H9 (cell line): ENCODE results near the gene PAK1. TPM values are rescaled to one million over a fixed set of nuclear protein-coding genes. Genes with fewer than 3 reads are reported as not detected.

Experiments
- DNase-seq: peaks from one replicate; pipeline ENCODE4 v3.0.0-alpha.2; 2017
- H2AFZ ChIP-seq: one replicate; pipeline ENCODE4 v1.6.1; 2013; ENCODE audit warnings: mild to moderate bottlenecking, low read length, control low read depth, moderate library complexity
- H2AK5ac ChIP-seq: 2 replicates; pipeline ENCODE4 v1.6.1; 2013; ENCODE audit warnings: low read length, control low read depth, mixed read lengths; ENCODE audit not compliant: insufficient read length
- H2BK120ac ChIP-seq: one replicate; pipeline ENCODE4 v1.6.1; 2013; ENCODE audit warnings: low read depth, mild to moderate bottlenecking, low read length, control low read depth, inconsistent platforms; ENCODE audit not compliant: poor library complexity, severe bottlenecking
- H2BK12ac ChIP-seq: 2 replicates; pipeline ENCODE4 v1.6.1; 2013; ENCODE audit warnings: low read length, control low read depth, mixed read lengths, low read depth; ENCODE audit not compliant: insufficient read length
- H2BK15ac ChIP-seq: 2 replicates; pipeline ENCODE4 v1.6.1; 2013; ENCODE audit warnings: low read depth, low read length, control low read depth
- H2BK20ac ChIP-seq: one replicate; pipeline ENCODE4 v1.6.1; 2013; ENCODE audit warnings: low read depth, mild to moderate bottlenecking, low read length, control low read depth, inconsistent platforms; ENCODE audit not compliant: poor library complexity, severe bottlenecking
- H2BK5ac ChIP-seq: 2 replicates; pipeline ENCODE4 v1.6.1; 2013; ENCODE audit warnings: low read length, control low read depth, mixed read lengths; ENCODE audit not compliant: insufficient read length
- H3K14ac ChIP-seq: 2 replicates; pipeline ENCODE4 v1.6.1; 2013; ENCODE audit warnings: low read length, control low read depth; ENCODE audit not compliant: insufficient read depth
- H3K18ac ChIP-seq: 2 replicates; pipeline ENCODE4 v1.6.1; 2013; ENCODE audit warnings: low read depth, mild to moderate bottlenecking, mixed read lengths, low read length, control low read depth; ENCODE audit not compliant: insufficient read length
- H3K23ac ChIP-seq: 2 replicates; pipeline ENCODE4 v1.6.1; 2013; ENCODE audit warnings: low read length, control low read depth, mixed read lengths, low read depth; ENCODE audit not compliant: insufficient read length
- H3K23me2 ChIP-seq: 2 replicates; pipeline ENCODE4 v1.6.1; 2013; ENCODE audit warnings: low read depth, mild to moderate bottlenecking, mixed read lengths, low read length, control low read depth; ENCODE audit not compliant: insufficient read length, poor library complexity, severe bottlenecking
- H3K27ac ChIP-seq: 2 replicates; pipeline ENCODE4 v1.5.1; 2013; ENCODE audit warnings: low read length, control low read depth, mixed read lengths, low read depth; ENCODE audit not compliant: insufficient read length
- H3K27me3 ChIP-seq: 2 replicates; pipeline ENCODE4 v1.6.1; 2013; ENCODE audit warnings: low read length, control low read depth, inconsistent platforms; ENCODE audit not compliant: insufficient read depth
- H3K4ac ChIP-seq: 2 replicates; pipeline ENCODE4 v1.6.1; 2013; ENCODE audit warnings: low read depth, mild to moderate bottlenecking, control low read depth, inconsistent platforms, low read length, moderate library complexity
- H3K4me1 ChIP-seq: 2 replicates; pipeline ENCODE4 v1.6.1; 2013; ENCODE audit warnings: low read length, control low read depth, inconsistent platforms; ENCODE audit not compliant: insufficient read depth
- H3K4me2 ChIP-seq: 2 replicates; pipeline ENCODE4 v1.6.1; 2013; ENCODE audit warnings: low read length, control low read depth, mixed read lengths; ENCODE audit not compliant: insufficient read length, insufficient read depth
- H3K56ac ChIP-seq: 2 replicates; pipeline ENCODE4 v1.6.1; 2013; ENCODE audit warnings: low read depth, mild to moderate bottlenecking, mixed read lengths, low read length, control low read depth; ENCODE audit not compliant: insufficient read length
- H3K79me1 ChIP-seq: 2 replicates; pipeline ENCODE4 v1.6.1; 2013; ENCODE audit warnings: low read depth, mild to moderate bottlenecking, moderate library complexity, low read length, control low read depth, inconsistent platforms; ENCODE audit not compliant: insufficient read depth, poor library complexity, severe bottlenecking
- H3K79me2 ChIP-seq: 2 replicates; pipeline ENCODE4 v1.6.1; 2013; ENCODE audit warnings: low read length, control low read depth, inconsistent platforms; ENCODE audit not compliant: insufficient read depth
- H3K9ac ChIP-seq: 2 replicates; pipeline ENCODE4 v1.6.1; 2013; ENCODE audit warnings: low read length, control low read depth, mixed read lengths; ENCODE audit not compliant: insufficient read length; ENCODE audit errors: extremely low read depth
- H3K9me3 ChIP-seq: one replicate; pipeline ENCODE4 v1.6.1; 2013; ENCODE audit warnings: low read depth, low read length, inconsistent platforms; ENCODE audit not compliant: control insufficient read depth
- H3T11ph ChIP-seq: one replicate; pipeline ENCODE4 v1.6.1; 2013; ENCODE audit warnings: mild to moderate bottlenecking, low read length, control low read depth, inconsistent platforms
- H4K20me1 ChIP-seq: one replicate; pipeline ENCODE4 v1.6.1; 2013; ENCODE audit not compliant: control insufficient read depth, insufficient read length, insufficient read depth
- H4K5ac ChIP-seq: 2 replicates; pipeline ENCODE4 v1.6.1; 2013; ENCODE audit warnings: low read depth, mild to moderate bottlenecking, mixed read lengths, low read length, control low read depth; ENCODE audit not compliant: insufficient read length
- H4K8ac ChIP-seq: replicated peaks from 2 replicates; pipeline ENCODE4 v1.6.1; 2013; ENCODE audit warnings: low read length, control low read depth, mixed read lengths, low read depth; ENCODE audit not compliant: insufficient read length
- H4K91ac ChIP-seq: 2 replicates; pipeline ENCODE4 v1.6.1; 2013; ENCODE audit warnings: low read depth, mild to moderate bottlenecking, moderate library complexity, mixed read lengths, low read length, control low read depth; ENCODE audit not compliant: insufficient read length
- H3K27ac Mint-ChIP-seq, 3 experiments: 2 replicates in 2 of 3; 3 replicates in 1 of 3; pipeline ENCODE4 v1.8.0; 2020 to 2021; ENCODE audit warnings: mixed read lengths in 3 of 3, mild to moderate bottlenecking in 1 of 3, moderate library complexity in 1 of 3
- H3K27me3 Mint-ChIP-seq: 2 replicates; pipeline ENCODE4 v1.8.0; 2021; ENCODE audit warnings: low read depth, mild to moderate bottlenecking, moderate library complexity, mixed read lengths
- H3K36me3 Mint-ChIP-seq, 3 experiments: 2 replicates in 2 of 3; 3 replicates in 1 of 3; pipeline ENCODE4 v1.8.0; 2020 to 2021; ENCODE audit warnings: low read depth in 3 of 3, mixed read lengths in 3 of 3; ENCODE audit not compliant: insufficient read depth in 1 of 3
- H3K4me1 Mint-ChIP-seq, 2 experiments: 2 replicates each; pipeline ENCODE4 v1.8.0; 2020; ENCODE audit warnings: mixed read lengths in 2 of 2
- H3K4me3 Mint-ChIP-seq, 2 experiments: 2 replicates in 1 of 2; 3 replicates in 1 of 2; pipeline ENCODE4 v1.8.0; 2020 to 2021; ENCODE audit warnings: mild to moderate bottlenecking in 2 of 2, mixed read lengths in 2 of 2, moderate library complexity in 1 of 2
- H3K9me3 Mint-ChIP-seq, 2 experiments: 2 replicates in 1 of 2; 3 replicates in 1 of 2; pipeline ENCODE4 v1.8.0; 2020; ENCODE audit warnings: mild to moderate bottlenecking in 2 of 2, mixed read lengths in 2 of 2, moderate library complexity in 1 of 2
- CTCF ChIP-seq: fragments of 200-600 bp; sonication (generic); conservative IDR thresholded peaks from 3 replicates; pipeline ENCODE4 v1.8.0; 2021; ENCODE audit warnings: antibody characterized with exemption, mild to moderate bottlenecking
- WGBS: extraction: QIAGEN DNeasy Blood & Tissue Kit; methylation state at CpG from one replicate; pipeline ENCODE4 v1.1.7; 2013; ENCODE audit warnings: missing lambda C conversion rate, low lambda C conversion rate, mixed read lengths; ENCODE audit not compliant: insufficient read length; ENCODE audit errors: extremely low coverage; 5-methylcytosine and 5-hydroxymethylcytosine counted together
- total RNA-seq: library from RNA; stranded (reverse); gene quantifications from 2 replicates; pipeline ENCODE4 v1.2.1, GENCODE V29; 2021

PAK1 gene
- total RNA-seq, 1 experiment from 2014 or later, result 122 TPM

DNA sequence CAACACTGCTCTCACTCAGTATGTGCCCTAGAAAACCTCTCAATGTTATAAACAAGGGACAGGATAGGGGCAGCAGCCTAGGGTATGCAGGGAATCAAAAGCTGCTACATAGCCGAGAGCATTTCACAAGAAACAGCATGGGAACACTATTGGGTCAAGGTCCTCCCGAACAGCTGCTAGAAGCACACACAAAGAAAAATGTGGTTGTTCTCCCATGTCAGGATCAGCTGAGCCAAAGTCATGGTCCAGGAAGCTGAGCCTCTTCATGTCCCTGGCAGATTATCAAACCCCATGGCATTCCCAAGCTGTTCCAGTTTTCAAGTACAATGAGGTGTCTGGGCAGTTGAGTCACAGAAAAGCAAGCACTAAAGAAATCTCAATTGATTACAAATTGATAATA is 151.4 kb downstream of the PAK1 start:
- Mint-ChIP-seq H3K9me3 (no peaks in the 10 kb centered on the region), H3K36me3 (peaks cover 17 to 32% (median 18%) of the 10 kb centered on the region in 3 experiments; a peak in 6 of 7 replicates), H3K4me1 (no peaks in the 10 kb centered on the region), H3K27ac (no peak overlapping the region), H3K4me3 (no peak overlapping the region), H3K27me3 (no peaks in the 10 kb centered on the region)
- no peaks in the 10 kb centered on the region for H3K79me2 ChIP-seq
- no peak overlapping the region for H3T11ph ChIP-seq
- no peak overlapping the region for H4K8ac ChIP-seq
- H3K79me1 ChIP-seq, result no peaks in the 10 kb centered on the region
- no peak overlapping the region for H3K18ac ChIP-seq
- H3K14ac ChIP-seq, result no peak overlapping the region
- H2BK20ac ChIP-seq, result no peak overlapping the region
- no peak overlapping the region for H2BK12ac ChIP-seq
- H3K9me3 ChIP-seq, result no peaks in the 10 kb centered on the region
- no peak overlapping the region for H3K23ac ChIP-seq
- no peak overlapping the region for H2BK5ac ChIP-seq
- no peak overlapping the region for H2BK15ac ChIP-seq
- H2AK5ac ChIP-seq, result no peak overlapping the region
- no peak overlapping the region for H3K4me2 ChIP-seq
- no CpG with 5 or more reads among the region's 2 CpGs for WGBS
- no peak overlapping the region for H4K91ac ChIP-seq
- H4K20me1 ChIP-seq, result no peaks in the 10 kb centered on the region
- H3K56ac ChIP-seq, result no peak overlapping the region
- H4K5ac ChIP-seq, result no peak overlapping the region
- H3K27me3 ChIP-seq, result no peaks in the 10 kb centered on the region
- H3K9ac ChIP-seq, result no peak overlapping the region
- no peaks in the 10 kb centered on the region for H3K4me1 ChIP-seq
- no peak overlapping the region for H2AFZ ChIP-seq
- no peaks in the 10 kb centered on the region for H3K23me2 ChIP-seq
- no peak for TF ChIP-seq CTCF
- no peak overlapping the region for H3K27ac ChIP-seq
- DNase-seq, result no peak
- no peak overlapping the region for H3K4ac ChIP-seq
- H2BK120ac ChIP-seq, result no peak overlapping the region
